Right ventricle myocardium inferior (tissue), 1 donor: ENCODE data around the gene TMF1. TPM values are rescaled to one million over a fixed set of nuclear protein-coding genes. Genes with fewer than 3 reads are reported as not detected.

ENCODE experiments used
- ATAC-seq: fragments of 200-7000 bp; cut with Tn5 transposase; one replicate; pipeline ENCODE4 v1.9.1; 2020; ENCODE audit warnings: mild to moderate bottlenecking, moderate library complexity
- DNase-seq: peaks from one replicate; pipeline ENCODE4 v3.0.0; 2021; ENCODE audit errors: missing footprints
- intact Hi-C: fragments of 100-400 bp; cut with DNase I; formaldehyde crosslinking; loops from one replicate; pipeline ENCODE4 v1.11.0; 2022
- total RNA-seq: library from RNA; stranded (reverse); fragmentation: NEBNext Ultra II Directional; extraction: Animal tissue kit (Norgen Biotek cat#: 25700); gene quantifications from one replicate; pipeline ENCODE4 v1.2.1, GENCODE V29; 2021
- donor health status: DM: no; HTN: yes; CAD: no; lungs with severe emphysema.

TMF1 gene
- total RNA-seq, 1 donor from 2014 or later: 19.2 TPM

DNA sequence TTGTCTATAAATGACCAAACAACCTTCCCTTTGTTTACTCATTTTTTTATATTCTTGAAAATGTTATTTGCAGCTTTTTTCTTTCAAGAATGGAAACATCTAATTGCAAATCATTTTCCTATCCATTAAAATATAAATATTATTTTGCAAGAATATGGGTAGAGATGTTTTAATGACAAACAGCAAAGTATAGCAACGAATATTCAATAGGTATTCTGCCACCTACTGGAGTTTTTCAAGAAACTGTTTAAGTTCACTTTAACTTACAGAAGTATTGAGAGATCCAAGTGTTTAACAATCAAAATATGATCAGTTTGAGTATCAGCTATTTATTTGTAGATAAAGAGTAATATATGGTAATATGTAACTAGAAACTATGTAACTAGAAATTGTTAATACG lies 31.7 kb downstream of the TMF1 start:
- ATAC-seq (no peak), DNase-seq (no peak)
- intact Hi-C loops: no loop called here

DNA sequence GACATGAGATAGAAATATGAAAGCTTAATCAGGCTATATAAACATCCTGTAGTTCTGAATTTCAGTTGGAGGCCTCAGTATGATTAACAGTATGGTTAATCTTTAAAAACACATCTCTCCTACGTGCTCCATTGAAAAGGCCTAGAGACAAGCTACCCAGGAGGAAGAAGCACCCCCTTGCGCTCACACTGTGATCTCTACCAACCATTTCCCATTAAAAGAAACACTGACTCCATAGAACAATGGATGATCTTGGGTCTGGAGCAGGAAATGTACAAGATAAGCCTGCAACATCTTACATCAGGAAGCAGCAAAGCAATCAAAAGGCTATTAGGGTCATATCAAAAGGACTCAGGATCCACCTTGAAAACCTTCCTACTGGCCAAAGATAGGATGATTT lies 35.2 kb downstream of the TMF1 start:
- ATAC-seq: no peak
- intact Hi-C loops: no loop called here
- no peak for DNase-seq

DNA sequence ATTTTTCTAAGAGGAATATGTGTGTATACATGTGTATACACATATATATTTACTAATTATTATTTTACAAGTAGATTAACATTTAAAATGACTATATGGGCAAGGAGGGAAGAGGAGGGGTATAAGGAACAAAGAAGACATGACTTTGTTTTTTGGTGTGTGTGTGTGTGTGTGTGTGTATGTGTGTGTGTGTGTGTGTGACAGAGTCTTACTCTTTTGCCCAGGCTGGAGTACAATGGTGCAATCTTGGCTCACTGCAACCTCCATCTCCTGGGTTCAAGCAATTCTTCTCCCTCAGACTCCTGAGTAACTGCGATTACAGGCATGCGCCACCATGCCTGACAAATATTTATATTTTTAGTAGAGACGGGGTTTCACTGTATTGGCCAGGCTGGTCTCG lies 36.0 kb downstream of the TMF1 start:
- no peak for ATAC-seq
- intact Hi-C loops: no loop called here

DNA sequence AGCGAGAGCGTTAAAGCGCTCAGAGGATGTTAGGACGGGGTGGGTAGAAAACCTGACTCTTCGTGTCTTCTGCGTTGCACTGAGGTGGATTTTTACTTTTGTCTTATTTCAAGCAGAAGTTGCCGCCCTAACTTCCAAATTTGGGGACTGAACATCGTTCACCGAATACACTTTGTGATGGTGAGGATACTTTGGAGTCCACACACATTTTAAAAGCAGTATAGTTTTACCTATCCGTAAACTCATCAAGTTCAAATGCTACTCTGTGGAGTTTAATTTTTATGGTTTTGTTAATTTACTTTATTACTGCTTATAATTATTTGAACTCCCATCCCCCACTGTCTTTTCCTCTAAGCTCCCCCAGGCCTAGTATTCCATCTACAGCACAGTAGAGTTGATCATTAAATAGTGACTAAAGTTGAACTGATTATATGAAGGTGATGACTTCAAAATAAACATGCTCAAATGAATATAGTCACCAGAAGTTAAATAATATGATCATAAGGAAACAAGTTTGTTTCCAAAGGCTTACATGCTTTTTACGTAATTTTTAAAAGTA lies 38.0 kb downstream of the TMF1 start:
- no peak for ATAC-seq
- no peak for DNase-seq
- intact Hi-C loops: loop anchor here (5.0 kb wide), 1 partner anchor 38 kb away; the partner anchor contains the start of gene TMF1

More for the DNA sequence above, 36.0 kb downstream of the TMF1 start:
- no peak for DNase-seq

DNA sequence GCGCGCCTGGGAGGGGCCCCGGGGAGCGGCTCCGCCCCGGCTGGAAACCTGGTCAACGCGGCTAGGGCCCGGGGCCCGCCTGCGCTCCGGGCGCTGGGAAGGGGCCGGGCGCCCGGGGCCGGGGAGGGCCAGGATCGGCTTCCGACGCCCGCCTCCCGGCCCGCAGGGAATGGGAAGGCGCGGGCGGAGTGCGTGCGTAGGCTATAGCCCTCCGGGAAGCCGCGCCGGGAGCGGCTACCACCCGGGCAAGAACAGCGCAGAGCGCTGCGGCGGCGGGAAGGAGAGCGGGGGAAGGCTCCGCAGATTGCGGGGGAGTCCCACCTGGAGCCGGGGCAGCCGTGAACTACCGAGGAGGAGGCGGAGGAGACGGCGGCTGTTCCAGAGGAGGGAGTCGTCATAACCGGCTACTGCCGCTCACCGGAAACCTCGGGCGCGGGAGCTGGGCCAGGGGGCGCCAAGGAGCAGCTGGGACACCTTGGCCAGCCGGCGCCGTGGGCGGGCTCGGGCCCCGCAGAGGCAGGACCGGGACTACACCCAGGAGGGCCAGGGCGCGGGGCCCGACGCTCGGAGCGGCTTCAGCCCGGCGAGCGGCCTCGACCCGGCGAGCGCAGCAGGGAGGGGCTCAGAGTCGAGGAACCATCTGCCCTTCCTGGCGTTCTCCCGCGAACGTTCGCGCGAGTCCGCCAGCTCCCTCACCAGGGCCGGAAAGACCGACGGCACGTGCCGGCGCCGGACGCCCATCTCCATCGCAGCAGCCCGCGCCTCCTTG lies 38.7 kb downstream of the TMF1 start, which contains the start of gene EOGT:
TSS of gene EOGT (minus strand) at position 432 of the 769 bp plus-strand sequence. CDS start 3,838 bp downstream, outside the sequence.
- DNase-seq (peak; percentile 95), ATAC-seq (peak; percentile 92)
- intact Hi-C loops: loop anchor here (5.0 kb wide), 1 partner anchor 39 kb away; the partner anchor contains the start of gene TMF1

DNA sequence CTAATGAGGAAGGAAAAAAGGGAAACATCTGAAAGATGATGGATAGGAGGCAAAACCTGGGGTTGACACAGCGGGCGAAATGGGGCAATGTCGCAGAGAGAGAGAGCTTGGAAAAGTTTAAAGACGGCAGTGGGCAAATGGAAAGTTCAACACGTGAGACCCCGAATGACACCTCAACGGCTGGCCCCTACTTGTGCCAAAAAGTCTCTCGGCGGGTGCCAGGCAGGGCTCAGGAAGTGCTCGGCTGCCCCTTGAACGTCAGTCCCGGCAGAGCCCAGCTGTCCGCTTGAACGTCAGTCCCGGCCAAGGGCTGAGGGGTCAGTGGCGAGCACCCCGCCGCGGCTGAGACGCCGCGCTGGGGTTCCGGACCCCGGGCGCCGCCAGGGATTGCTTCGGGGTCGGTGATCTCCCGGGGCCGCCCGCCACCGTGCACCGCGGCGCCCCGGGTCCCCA lies 39.3 kb downstream of the TMF1 start:
- DNase-seq: peak; percentile 70
- ATAC-seq: peak; percentile 42
- intact Hi-C loops: loop anchor here (5.0 kb wide), 1 partner anchor 39 kb away; the partner anchor contains the start of gene TMF1

DNA sequence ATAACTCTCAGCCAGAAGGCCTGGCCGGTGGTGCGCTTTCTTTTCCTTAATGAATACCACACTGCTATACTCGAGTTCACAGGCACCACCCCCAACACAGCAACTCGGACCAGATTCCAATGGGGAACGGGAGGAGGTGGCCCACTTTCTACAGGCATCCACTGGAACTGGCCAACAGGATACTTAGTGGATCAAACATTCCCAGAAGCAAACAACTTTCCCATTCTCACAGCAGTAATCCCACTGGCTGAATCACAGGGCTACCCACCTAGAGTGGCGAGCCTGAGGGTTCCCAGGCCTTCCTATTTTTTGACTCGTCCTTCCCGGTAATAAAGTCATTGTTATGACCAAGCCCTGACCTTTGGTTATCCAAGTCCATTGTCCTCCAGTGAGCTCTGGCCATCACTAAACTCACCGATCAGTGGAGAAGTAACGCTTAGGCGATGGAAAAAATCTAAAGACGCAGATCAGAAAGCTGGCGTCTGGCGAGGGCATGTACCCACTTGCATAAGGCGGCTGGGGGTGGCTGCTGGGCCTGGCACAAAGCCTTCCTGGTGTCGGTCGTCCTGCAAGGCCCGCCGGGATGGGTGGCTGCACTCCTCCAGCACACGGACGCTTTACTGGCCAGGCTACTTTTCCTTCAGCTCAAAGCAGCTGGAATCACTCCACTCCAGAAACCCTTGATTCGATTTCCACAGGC lies 39.9 kb downstream of the TMF1 start:
- DNase-seq (no peak), ATAC-seq (no peak)
- intact Hi-C loops: loop anchor here (5.0 kb wide), 1 partner anchor 40 kb away; the partner anchor contains the start of gene TMF1

DNA sequence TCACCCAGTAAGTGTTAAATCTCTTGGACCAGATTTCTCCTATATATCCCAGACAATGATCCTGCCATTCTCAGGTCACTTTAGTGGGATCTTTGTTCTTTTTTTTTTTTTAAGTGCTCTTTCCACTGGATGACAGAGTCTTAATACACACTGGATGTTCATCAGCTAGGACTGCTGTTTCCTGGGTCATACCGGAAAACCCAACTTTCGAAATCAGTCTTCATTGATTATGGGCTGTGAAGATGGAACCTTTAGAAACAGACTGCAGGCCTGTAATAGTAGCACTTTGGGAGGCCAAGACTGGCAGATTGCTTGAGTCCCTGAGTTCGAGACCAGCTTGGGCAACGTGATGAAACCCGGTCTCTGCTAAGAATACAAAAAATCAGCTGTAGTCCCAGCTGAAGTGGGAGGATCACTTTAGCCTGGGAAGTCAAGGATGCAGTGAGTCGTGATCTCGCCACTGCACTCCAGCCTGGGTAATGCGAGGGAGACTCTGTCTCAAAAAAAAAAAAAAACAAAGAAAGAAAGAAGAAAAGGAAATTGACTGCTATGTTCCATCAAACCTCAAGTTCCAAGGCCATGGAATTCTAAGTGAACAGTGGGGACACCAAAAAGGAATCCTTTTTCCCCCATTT lies 40.9 kb downstream of the TMF1 start:
- DNase-seq: no peak
- ATAC-seq: no peak
- intact Hi-C loops: loop anchor here (5.0 kb wide), 1 partner anchor 41 kb away; the partner anchor contains the start of gene TMF1

DNA sequence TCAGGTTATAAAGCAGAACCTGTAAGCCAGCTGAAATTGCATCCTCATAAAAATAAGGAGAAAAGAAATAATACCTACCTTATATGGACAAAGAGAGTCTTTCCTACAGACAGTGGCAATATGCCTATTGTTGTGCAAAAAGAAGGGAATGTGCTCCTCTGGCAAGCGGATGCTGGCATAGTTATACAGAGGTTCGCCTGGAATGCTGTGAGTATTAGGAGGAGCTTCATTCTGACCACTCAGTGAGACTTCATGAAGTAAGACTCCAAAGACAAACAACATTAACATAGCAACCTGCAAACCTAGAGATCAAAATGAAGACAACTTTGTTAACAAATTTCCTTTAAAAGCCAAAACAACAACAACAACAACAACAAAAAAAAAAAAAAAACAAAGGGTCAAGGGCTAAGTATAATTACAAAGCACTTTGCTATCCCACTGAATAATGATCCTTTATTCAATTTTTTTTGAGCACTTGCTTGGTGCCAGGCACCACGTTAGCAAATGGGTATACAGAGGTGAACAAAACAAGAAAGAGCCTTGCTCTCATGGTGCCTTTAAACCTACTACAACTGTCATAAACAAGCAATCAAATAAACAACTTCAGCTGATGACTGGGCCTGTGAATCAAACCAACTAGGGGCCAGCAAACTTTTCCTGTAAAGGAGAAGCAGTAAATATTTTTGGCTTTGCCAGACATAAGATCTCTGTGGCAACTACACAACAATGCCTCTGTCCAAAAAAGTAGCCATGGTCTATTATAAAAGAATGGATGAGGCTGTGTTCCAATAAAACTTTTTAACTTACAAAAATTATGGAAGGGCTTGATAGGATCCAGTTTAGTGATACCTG lies 42.3 kb downstream of the TMF1 start:
- ATAC-seq (no peak), DNase-seq (no peak)
- intact Hi-C loops: loop anchor here (5.0 kb wide), 1 partner anchor 43 kb away; the partner anchor contains the start of gene TMF1

DNA sequence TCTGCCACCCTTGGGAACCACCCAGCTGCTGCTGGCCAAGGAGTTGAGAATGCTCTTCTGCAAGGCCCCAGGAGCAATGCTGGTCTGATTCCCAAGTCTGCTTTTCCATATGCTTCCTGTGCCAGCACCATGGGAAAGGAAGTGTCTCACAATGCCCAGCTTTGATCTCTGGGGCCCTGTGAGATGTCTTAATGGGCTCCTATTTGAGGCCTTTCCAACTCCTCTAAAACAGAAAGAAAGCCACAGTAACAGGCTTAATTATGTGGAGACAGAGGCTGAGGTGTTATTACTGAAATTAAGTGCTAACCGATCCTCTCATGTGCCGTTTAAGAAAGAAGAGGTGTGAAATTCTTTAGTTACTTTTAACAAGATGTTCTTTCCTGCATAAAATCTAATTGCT lies 43.2 kb downstream of the TMF1 start:
- intact Hi-C loops: no loop called here
- ATAC-seq (no peak), DNase-seq (no peak)

DNA sequence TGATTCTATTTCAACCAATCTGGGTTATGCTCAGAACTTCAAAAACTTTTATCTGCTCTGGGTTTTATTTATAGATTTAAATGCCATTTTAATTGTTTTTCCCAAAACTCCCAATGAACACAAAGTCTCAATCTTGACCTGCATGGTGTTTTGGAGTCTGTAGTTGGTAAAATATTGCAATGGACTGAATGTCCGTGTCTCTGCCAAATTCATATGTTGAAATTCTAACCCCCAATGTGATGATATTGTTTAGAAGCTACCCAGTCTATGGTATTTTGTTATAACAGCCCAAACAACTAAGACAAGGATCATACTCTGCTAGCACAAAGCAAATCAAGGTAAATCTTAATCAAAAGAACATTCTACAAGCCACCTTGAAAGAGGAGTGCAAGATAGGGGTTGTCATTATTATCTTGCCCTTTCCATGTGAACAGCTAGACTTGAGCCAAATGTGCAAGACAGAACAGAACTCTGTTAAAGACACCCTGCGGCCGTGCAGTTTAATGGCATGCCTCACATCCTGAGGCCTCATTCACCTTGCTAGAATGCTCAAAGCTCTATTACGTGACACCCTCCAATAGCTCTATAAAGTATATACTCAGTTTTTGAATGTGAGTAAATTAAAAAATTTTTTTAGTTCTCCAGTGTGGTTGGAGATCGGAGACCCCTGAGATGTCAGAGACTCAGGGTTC lies 46.2 kb downstream of the TMF1 start:
- intact Hi-C loops: no loop called here
- DNase-seq: no peak
- no peak for ATAC-seq

DNA sequence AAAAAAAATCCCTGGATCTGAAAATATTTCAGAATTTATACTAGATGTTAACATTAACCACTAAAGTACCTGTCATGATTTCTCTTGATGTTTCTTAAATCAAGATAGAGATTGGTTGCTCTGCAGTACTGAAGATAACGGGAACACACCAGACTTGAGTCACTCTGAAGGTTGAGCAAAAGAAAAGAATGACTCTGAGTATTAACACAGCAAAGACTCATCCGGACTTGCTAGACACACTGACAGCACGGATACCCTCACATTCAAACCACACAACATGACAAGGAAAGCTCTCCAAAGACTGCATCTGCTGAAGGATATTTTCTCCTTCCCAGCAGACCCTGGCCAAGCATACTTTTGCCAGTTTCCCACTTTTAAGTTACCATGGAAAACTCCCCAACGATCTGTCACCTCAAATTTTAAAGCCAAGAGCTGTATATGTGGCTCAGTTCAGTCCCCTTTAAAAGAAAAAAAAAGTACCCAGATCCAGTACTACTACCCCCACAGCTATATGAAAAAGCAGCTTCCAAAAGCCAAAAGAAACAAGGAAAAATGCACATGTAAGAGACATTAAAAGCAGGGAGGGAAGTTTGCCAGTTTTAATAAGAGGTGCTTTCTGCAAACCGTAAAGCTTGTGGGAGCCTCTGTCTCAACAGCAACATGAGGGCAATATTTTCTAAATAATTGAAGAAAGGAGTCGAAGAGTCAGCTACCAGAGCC lies 46.9 kb downstream of the TMF1 start:
- ATAC-seq (no peak), DNase-seq (no peak)
- intact Hi-C loops: no loop called here

DNA sequence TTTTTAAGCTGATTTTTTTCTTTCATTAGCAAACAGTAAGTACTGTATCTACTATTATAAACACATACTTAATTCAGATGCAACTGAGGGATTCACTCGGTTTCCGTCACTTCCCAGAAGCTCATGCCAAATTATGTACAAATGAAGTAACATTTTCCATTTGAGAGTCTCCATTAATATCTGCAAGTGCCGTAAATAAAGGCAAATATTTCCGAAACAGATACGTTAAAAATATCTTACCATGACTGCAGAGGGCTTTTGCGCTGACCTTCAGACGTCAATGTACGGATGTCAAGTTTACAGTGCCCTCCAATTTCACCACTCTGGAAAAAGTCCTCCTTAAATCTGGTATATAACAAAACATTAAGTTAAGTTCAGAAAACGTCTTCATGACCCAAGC lies 48.0 kb downstream of the TMF1 start:
- intact Hi-C loops: no loop called here
- DNase-seq (no peak), ATAC-seq (no peak)

DNA sequence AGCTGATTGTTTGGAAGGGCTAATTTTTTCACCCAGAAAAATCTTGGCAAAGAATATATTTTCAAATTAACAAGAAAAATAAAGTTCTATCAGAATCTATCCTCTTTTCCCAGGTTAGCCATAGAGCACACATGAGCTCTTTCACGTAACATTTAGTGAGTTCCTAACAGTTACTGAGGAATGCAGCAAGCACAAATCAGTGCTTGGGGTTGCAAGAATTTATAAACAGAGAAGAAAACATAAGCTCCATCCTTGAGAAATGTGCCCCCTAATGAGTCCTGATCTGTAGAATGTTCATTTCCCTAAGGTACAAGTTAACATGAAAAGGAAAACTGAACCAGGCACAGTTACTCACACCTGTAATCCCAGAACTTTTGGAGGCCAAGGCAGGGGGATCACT lies 52.5 kb downstream of the TMF1 start:
- DNase-seq (no peak), ATAC-seq (no peak)
- intact Hi-C loops: no loop called here

DNA sequence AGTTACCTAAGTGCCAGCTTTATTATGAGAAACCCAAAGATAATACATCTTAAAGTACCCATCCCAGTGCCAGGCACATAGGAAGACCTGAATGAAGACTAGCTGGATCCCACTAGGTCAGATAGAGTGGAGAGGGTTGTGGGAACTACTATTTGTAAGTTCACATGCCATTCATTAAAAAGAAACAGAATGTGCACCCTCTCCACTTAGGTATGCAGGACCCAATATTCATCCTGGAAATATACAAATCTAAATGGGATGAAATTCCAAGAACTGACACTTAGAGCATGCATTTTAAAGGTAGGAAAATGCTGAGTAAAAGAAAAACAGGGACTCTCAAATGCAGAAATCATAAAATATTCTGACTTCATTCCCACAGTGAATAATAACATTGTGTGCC lies 53.0 kb downstream of the TMF1 start:
- intact Hi-C loops: no loop called here
- no peak for ATAC-seq
- no peak for DNase-seq

DNA sequence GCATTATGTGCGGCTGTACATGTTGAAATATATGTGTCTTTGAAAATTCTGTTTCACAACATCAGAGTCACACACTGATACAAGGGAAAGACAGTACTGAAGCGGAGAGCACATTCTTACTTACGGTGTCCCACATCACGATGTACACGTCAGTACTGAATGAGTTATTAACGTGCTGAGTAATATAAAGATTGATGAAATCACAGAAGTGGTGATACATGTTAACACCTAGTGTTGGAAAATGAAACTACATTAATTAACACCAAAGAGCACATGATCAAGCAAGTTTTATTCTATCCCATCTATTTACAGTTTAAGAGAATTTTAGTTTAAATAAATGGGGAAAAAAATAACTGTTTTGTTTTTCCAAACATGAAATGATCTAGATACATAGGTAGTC lies 54.2 kb downstream of the TMF1 start:
- ATAC-seq: no peak
- intact Hi-C loops: no loop called here
- DNase-seq: no peak
